ENCODE measurements around the gene CCDC40. TPM values are rescaled to one million over a fixed set of nuclear protein-coding genes. Genes with fewer than 3 reads are reported as not detected.

Gene CCDC40
- total RNA-seq, 4 donors from 2014 or later: 3.5 to 8.8 (median 5.3) TPM

DNA sequence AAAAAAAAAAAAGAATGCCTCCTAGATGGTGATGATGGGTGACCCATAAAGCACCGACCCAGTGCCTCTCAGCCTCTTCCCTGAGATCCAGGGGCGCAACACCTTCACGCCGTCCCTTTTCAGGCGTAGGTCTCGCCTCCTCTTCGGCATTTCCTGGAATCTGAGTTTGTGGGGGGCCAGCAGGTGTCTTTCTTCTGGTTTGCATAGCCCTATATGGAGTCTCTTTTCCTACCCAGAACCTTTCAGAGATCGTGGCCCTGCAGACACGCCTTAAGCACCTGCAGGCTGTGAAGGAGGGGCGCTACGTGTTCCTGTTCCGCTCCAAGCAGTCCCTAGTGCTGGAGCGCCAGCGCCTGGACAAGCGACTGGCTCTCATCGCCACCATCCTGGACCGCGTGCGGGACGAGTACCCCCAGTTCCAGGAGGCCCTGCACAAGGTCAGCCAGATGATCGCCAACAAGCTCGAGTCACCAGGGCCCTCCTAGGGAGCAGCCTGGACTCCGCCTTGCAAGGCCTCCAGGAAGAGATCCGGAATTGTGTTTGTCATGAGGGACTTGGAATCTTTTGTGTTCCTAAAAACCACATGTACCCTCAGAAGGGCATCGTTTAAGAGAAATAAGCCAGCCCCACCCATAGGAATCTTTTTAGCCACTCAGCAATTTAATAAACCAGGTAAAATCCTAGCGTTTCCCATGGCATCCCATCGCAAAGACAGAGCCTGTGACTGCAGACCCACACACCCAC lies 63.0 kb downstream of the CCDC40 start:
- ATAC-seq (ENCODE audit: low FRiP score) (no peak), DNase-seq (ENCODE audit: low spot score) (no peak)
- TF ChIP-seq, protein P1, sequence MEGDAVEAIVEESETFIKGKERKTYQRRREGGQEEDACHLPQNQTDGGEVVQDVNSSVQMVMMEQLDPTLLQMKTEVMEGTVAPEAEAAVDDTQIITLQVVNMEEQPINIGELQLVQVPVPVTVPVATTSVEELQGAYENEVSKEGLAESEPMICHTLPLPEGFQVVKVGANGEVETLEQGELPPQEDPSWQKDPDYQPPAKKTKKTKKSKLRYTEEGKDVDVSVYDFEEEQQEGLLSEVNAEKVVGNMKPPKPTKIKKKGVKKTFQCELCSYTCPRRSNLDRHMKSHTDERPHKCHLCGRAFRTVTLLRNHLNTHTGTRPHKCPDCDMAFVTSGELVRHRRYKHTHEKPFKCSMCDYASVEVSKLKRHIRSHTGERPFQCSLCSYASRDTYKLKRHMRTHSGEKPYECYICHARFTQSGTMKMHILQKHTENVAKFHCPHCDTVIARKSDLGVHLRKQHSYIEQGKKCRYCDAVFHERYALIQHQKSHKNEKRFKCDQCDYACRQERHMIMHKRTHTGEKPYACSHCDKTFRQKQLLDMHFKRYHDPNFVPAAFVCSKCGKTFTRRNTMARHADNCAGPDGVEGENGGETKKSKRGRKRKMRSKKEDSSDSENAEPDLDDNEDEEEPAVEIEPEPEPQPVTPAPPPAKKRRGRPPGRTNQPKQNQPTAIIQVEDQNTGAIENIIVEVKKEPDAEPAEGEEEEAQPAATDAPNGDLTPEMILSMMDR (IDR thresholded peaks at IDR 0.05): no peak

- no peak for ATAC-seq (ENCODE audit: low FRiP score)
- no peak for DNase-seq (ENCODE audit: low spot score)
- TF ChIP-seq, protein P1 (IDR thresholded peaks at IDR 0.05): no peak
These were observed 63.5 kb downstream of the CCDC40 start for GRCh38 chr17:80100035-80100323.

DNA sequence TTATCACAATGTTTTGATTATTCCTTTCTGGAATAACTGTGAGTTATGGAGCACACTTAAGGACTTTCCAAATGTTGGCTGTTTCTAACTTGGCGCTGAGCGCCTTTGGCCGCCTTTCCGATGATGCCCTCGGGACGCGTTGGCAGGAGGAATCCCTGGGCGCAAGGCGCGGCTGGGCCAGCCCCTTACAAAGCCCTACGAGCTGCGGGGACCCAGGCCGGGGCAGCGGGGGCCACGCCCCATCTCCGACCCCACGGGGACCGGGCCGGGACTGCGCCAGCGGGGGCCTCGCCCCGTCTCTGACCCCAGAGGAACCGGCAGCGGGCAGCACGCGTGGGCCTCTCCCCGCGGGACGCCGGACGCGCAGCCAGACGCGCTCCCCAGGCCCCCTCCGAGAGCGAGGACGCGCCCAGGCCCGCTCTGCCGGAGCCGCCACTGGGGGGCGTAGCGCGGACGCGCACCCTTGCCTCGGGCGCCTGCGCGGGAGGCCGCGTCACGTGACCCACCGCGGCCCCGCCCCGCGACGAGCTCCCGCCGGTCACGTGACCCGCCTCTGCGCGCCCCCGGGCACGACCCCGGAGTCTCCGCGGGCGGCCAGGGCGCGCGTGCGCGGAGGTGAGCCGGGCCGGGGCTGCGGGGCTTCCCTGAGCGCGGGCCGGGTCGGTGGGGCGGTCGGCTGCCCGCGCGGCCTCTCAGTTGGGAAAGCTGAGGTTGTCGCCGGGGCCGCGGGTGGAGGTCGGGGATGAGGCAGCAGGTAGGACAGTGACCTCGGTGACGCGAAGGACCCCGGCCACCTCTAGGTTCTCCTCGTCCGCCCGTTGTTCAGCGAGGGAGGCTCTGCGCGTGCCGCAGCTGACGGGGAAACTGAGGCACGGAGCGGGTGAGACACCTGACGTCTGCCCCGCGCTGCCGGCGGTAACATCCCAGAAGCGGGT lies 64.8 kb downstream of the CCDC40 start, which contains the start of gene GAA:
Gene GAA (plus strand): TSS at position 571 of the 935 bp plus-strand sequence. CDS start 3,006 bp downstream, outside the sequence.
- TF ChIP-seq, protein P1 (IDR thresholded peaks at IDR 0.05): peak in 1 of 3 donors; percentile 87
- DNase-seq (ENCODE audit: low spot score) (peak; percentile 57), ATAC-seq (ENCODE audit: low FRiP score) (peak; percentile 94)

DNA sequence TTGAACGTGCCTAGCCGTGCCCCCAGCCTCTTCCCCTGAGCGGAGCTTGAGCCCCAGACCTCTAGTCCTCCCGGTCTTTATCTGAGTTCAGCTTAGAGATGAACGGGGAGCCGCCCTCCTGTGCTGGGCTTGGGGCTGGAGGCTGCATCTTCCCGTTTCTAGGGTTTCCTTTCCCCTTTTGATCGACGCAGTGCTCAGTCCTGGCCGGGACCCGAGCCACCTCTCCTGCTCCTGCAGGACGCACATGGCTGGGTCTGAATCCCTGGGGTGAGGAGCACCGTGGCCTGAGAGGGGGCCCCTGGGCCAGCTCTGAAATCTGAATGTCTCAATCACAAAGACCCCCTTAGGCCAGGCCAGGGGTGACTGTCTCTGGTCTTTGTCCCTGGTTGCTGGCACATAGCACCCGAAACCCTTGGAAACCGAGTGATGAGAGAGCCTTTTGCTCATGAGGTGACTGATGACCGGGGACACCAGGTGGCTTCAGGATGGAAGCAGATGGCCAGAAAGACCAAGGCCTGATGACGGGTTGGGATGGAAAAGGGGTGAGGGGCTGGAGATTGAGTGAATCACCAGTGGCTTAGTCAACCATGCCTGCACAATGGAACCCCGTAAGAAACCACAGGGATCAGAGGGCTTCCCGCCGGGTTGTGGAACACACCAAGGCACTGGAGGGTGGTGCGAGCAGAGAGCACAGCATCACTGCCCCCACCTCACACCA lies 65.7 kb downstream of the CCDC40 start:
- TF ChIP-seq, protein P1 (IDR thresholded peaks at IDR 0.05): no peak
- no peak for ATAC-seq (ENCODE audit: low FRiP score)
- DNase-seq (ENCODE audit: low spot score): no peak

DNA sequence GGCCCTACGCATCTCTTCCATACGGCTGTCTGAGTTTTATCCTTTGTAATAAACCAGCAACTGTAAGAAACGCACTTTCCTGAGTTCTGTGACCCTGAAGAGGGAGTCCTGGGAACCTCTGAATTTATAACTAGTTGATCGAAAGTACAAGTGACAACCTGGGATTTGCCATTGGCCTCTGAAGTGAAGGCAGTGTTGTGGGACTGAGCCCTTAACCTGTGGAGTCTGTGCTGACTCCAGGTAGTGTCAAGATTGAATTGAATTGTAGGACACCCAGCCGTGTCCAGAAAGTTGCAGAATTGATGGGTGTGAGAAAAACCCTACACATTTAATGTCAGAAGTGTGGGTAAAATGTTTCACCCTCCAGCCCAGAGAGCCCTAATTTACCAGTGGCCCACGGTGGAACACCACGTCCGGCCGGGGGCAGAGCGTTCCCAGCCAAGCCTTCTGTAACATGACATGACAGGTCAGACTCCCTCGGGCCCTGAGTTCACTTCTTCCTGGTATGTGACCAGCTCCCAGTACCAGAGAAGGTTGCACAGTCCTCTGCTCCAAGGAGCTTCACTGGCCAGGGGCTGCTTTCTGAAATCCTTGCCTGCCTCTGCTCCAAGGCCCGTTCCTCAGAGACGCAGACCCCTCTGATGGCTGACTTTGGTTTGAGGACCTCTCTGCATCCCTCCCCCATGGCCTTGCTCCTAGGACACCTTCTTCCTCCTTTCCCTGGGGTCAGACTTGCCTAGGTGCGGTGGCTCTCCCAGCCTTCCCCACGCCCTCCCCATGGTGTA lies 66.4 kb downstream of the CCDC40 start:
- no peak for ATAC-seq (ENCODE audit: low FRiP score)
- TF ChIP-seq, protein P1 (IDR thresholded peaks at IDR 0.05): no peak
- no peak for DNase-seq (ENCODE audit: low spot score)

DNA sequence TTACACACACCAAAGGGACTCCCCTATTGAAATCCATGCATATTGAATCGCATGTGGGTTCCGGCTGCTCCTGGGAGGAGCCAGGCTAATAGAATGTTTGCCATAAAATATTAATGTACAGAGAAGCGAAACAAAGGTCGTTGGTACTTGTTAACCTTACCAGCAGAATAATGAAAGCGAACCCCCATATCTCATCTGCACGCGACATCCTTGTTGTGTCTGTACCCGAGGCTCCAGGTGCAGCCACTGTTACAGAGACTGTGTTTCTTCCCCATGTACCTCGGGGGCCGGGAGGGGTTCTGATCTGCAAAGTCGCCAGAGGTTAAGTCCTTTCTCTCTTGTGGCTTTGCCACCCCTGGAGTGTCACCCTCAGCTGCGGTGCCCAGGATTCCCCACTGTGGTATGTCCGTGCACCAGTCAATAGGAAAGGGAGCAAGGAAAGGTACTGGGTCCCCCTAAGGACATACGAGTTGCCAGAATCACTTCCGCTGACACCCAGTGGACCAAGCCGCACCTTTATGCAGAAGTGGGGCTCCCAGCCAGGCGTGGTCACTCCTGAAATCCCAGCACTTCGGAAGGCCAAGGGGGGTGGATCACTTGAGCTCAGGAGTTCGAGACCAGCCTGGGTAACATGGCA lies 67.1 kb downstream of the CCDC40 start:
- no peak for DNase-seq (ENCODE audit: low spot score)
- TF ChIP-seq, protein P1 (IDR thresholded peaks at IDR 0.05): no peak
- no peak for ATAC-seq (ENCODE audit: low FRiP score)
